GM21825 (cell line): Measurements from ENCODE around the gene MS4A5.

Source experiments
- ATAC-seq: cut with Tn5 transposase; IDR thresholded peaks from one replicate; pipeline ENCODE4 v1.9.1; 2021; ENCODE audit warnings: mild to moderate bottlenecking, moderate library complexity; ENCODE audit not compliant: unreplicated experiment

MS4A5 gene

GRCh38 chr11:60477035-60477445, 47.7 kb downstream of the MS4A5 start:
- peak; percentile 60 for ATAC-seq

- peak; percentile 38 for ATAC-seq
Observed at GRCh38 chr11:60482361-60482760, 53.0 kb downstream of the MS4A5 start.

GRCh38 chr11:60485987-60486386, 56.6 kb downstream of the MS4A5 start:
- ATAC-seq, result peak; percentile 97

GRCh38 chr11:60492488-60493009, 63.2 kb downstream of the MS4A5 start, which contains the start of gene MS4A12:
Gene MS4A12 (plus strand): TSS chr11:60492778. CDS start chr11:60497319, 4,541 bp downstream.
- no peak for ATAC-seq

- ATAC-seq, result no peak
Observed at GRCh38 chr11:60493454-60493853, 64.1 kb downstream of the MS4A5 start.
